Ecto neural progenitor cell (in vitro differentiated cells): ENCODE results near the gene CPA4.

ENCODE experiments used
- DNase-seq: peaks from one replicate; pipeline ENCODE4 v3.0.0-alpha.2; 2018; ENCODE audit warnings: low spot score

CPA4 gene

DNA sequence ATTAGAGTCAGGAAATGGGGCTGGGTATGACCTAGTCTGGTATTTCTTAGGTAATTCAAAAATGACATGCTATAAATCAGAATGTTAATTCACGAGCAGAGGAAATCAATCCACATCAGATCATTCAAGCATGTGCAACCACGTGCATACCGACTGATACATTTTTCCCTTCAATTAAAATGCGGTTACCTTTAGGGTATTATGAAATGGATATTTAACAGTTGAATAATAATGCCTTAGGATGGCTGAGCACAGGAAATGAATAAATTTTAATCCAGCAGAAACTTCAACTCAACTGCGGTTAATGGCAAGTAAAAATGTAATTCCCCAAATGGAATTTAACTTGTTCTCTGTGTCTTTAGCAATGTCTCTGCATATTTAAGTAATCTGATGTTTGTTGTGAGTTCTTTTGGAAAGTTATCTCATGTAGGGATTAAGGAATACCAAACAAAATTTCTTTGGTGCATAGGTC lies 17.1 kb upstream of the CPA4 start:
- DNase-seq = no peak

DNA sequence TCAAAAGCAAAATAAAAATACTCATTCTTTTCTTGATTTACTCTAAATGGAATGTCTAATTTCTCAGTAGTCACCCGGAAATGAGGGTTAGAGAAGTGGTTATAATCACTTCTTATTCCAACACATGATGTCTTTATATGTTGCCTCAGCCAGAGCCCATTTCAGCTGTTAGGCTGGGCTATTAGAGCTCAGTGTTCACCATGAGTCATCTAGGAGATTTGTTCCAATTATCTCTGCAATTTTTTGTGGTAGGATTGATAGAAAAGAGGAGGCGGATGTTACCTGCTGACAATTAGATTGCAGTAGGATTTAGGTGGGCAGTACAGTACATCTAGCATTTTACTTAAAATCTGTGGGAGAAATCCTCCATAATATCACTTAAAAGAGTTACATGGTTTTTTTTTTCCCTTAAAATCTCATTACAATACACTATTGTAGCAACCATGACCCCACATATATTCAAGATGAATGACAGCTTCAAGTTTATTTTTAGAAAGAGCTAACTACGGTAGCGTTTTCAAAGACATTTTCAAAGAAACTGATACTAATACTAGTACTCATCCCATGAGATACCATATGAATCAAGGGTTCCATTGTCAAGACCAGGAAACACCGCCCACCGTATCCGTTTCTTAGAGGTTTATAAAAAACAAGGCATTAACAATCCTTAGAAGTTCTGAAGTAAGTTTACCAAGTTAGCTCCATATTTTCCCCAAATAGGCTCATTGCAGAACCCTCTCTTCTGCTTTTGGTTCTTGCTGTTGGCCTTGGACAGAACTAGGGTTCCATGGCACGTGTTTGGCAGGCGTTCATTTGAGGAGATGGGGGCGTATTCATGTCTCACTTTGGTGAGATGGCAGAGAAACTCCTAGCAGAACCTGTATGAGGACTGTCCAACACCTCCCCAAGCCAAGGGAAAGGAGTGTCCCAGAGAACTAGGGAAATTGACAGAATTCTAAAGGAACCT lies 15.9 kb upstream of the CPA4 start:
- DNase-seq = no peak

DNA sequence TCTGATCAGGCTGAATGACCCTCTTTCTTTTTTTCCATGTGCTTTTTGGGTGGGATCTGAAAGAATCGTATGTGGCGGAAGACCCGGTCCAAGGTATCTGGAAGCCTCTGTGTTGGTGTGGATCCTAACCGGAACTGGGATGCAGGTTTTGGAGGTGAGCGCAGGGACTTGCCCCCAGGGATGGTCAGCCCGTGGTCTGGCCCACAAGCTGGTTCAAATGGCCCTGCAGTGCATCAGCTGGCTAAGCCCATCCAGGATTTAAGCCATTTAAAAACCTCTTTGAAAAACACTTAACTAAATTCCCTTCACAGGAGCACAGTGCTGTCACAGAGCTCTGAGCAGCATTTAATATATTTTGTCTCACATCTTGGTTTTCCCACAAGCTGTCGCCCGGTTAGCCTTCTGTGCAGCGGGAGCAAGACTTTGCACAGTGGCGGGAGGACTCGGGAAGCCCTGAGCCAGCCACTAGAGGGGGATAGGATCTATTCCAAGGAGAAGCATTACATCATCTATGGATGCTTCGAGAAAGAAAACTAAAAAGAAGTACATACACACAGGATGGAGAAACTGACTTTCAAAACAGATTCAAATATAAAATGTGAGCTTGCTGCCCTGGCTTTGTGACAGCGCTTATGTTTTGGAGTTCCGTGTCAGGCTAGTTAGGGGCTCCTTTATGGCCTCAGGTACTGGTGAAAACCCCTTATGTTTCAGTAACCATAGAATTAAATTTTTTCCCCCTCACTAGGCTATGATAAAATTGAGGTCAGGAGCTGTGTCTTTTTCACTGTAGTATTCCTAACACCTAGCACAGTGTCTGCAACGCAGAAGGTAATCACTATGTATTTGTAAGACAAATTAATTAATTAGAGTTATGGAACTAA lies 15.0 kb upstream of the CPA4 start:
- peak; percentile 71 for DNase-seq

GRCh38 chr7:130278860-130279259 lies 14.1 kb upstream of the CPA4 start:
- no peak for DNase-seq

DNA sequence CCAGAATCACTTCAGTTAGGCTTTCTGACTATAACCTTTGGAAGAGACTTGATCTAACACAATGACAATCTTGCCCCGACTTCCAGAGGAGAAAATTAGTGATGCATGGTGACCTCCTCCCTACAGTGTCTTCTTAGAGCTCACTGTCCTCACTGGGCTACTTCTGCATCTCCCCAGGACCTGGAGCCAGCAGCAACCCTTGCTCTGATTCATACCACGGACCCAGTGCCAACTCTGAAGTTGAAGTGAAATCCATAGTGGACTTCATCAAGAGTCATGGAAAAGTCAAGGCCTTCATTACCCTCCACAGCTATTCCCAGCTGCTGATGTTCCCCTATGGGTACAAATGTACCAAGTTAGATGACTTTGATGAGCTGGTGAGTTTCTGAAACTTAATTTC lies 13.7 kb upstream of the CPA4 start:
- DNase-seq = no peak

- DNase-seq = no peak
Observed at GRCh38 chr7:130279906-130280305, 13.1 kb upstream of the CPA4 start.

DNA sequence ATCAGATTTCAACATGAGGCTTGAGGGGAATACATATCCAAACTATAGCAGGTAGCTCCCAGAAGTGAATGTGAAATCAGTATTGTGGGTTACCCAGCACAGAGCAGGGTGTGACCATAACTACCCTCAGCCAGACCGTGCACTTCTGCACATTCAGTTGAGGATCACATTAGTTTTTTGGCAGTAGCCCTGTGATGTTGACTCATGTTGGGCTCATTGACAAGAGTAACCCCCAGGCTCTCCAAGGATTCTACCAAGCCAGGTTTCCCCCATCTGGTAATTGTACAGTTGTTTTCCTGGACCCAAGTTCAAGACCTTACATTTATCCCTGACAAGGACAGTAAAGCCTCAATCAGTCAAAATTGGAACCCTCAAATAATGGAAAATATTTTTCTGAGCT lies 11.7 kb upstream of the CPA4 start:
- DNase-seq = no peak

DNA sequence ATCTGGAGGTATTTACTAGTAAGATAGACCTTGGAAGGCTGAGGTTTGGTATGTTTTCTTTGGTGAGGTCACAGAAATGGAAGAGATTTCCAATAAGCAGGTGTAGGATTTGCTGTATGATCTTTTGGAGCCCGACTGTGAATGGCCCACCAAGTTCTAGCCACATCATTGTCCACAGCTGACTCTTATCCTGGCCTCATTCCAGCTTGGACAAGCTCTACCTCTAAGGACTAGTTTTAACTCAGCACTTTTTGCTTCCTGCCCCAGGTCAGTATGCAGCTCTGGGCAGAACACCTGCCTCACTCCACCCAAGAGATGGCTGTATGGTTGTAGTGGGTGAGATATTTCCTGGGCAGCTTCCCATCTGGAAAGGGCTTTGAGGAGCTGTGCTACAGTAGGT lies 6.1 kb upstream of the CPA4 start:
- DNase-seq = no peak

DNA sequence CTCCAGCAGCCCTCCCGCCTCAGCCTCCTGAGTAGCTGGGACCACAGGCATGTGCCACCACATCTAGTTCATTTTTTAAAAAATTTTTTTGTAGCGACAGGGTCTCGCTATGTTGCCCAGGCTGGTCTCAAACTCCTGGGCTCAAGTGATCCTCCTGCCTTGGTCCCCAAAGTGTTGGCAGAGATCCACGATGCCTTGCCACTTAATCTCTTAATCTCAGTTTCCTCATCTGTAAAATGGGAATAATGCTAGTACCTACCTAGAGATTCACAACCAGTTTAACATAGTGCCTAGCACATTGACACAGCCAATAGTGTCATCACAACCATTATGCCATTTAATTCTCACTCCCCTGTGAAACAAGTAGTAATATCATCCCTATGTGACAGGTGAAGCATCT lies 4.8 kb upstream of the CPA4 start:
- DNase-seq = no peak

DNA sequence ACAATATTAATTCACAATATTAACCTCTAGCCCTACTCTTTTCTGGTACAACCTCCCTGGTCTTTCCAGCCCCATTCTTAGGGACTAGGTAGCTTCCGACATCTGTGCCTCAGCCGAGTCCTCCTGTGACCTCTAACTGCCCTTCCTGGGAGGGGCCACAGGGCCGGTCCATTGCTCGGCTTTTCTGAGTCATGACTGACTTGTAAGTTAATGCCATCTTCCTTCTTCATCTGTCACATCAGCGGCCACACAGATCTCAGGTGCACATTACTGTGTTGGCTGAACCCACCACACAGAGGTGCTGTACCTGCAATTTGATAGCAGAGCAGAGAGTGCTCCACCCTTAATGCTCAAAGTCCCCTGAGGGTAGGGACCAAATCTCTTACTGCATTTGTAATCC lies 4.1 kb upstream of the CPA4 start:
- no peak for DNase-seq

DNA sequence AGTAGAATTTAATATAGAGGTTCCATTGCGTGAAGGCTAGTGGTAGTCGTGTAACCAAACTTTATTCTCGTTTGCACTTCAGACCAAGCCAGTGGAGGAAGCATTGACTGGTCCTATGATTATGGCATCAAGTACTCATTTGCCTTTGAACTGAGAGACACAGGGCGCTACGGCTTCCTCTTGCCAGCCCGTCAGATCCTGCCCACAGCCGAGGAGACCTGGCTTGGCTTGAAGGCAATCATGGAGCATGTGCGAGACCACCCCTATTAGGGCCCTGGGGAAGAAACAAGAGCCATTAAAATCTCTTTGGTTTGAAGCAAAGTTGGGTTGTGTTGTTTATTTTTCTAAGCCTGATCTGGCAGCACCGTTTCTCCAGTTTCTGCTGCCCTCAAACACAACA lies 3.5 kb upstream of the CPA4 start:
- no peak for DNase-seq

GRCh38 chr7:130290745-130291144 lies 2.2 kb upstream of the CPA4 start:
- DNase-seq = no peak

GRCh38 chr7:130293521-130293920 lies 560 bp downstream of the CPA4 start:
- DNase-seq = no peak

GRCh38 chr7:130294314-130294713 lies 1.4 kb downstream of the CPA4 start:
- DNase-seq = no peak

- no peak for DNase-seq
Observed at GRCh38 chr7:130296221-130296951, 3.4 kb downstream of the CPA4 start.

- peak; percentile 55 for DNase-seq
Observed at GRCh38 chr7:130297628-130298543, 4.9 kb downstream of the CPA4 start.

GRCh38 chr7:130298544-130299326 lies 5.8 kb downstream of the CPA4 start:
- DNase-seq = no peak

- DNase-seq = no peak
Observed at GRCh38 chr7:130299866-130300265, 6.9 kb downstream of the CPA4 start.

DNA sequence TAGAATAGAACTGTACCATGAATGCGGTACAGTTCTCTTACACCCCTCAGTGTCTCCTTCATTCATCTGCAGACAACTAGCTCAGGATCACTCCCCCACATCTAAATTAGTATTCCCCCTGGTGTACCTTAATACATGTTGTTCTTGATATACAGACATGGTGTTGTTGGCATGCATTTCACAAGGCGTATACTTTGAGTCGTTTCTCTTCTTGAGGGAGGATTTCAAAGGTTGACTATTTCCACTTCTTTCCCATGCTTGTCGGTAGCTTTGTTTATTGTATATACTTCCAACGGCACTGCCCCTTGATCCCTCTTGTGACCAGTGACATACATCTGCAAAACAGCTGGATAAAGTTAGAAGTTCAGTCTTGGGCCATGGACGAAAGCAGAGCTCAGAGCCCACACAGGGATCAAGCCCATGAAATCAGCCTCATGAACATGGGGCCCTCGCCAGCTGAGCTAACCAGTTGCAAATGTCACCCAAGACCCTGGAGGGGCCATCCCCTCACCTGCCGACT lies 8.6 kb downstream of the CPA4 start:
- no peak for DNase-seq

DNA sequence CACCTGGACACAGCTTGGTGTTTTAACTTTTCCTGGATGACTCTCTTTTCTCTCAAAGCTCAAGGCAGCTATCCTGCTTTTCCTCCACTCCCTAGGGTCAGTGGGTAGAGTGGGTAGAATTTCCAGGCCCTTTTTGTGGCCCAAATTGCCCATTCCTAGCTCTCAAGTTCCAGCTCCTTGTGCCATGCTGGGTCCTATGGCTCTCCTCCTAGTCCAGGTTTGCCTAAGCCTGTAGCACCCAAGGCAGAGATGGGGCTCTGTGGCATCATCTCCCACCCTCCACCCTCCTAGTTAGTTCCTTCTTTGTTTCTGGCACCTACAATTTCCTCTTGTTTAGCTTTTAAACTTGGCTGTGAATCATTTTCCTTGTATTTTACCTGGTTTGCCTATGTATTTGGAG lies 9.7 kb downstream of the CPA4 start:
- no peak for DNase-seq
